Kidney tubule cell (primary cell): ENCODE results near the gene ARHGAP26.

Experiments
- DNase-seq: peaks from one replicate; pipeline ENCODE4 v3.0.0-alpha.2; 2018; ENCODE audit warnings: low spot score

Gene ARHGAP26

DNA sequence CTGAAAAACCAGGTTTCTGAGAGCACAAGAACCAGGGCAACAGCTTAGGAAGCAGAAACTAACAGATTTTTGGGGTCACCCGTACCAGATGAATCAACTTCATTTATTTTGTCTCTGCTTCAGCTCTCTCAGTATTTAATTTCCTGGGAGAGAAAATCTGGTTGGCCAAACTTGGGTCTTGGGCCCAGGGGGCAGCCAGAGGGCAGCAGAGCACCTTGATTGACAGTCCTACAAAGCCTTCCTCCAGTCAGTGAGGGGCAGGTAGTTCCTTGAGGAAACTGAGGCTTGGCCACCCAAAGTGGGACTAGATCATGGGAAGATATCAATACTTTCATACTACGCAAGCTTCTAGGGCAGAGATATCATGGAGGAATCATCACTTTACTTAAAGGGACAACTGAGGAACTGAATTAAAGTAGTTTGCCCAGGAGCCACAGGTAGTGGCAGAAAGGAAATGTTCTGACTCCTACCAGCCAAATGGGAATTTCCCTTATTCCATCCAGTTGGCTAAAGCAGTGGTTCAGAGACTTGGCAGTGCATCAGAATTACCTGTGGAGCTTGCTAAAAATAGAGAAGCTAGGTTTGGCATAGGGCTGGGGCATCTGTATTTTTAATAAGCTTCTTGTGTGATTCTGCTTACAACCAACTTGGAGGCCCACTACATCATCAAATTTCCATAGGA, 21.5 kb upstream of the ARHGAP26 start:
- DNase-seq: peak; percentile 70

DNA sequence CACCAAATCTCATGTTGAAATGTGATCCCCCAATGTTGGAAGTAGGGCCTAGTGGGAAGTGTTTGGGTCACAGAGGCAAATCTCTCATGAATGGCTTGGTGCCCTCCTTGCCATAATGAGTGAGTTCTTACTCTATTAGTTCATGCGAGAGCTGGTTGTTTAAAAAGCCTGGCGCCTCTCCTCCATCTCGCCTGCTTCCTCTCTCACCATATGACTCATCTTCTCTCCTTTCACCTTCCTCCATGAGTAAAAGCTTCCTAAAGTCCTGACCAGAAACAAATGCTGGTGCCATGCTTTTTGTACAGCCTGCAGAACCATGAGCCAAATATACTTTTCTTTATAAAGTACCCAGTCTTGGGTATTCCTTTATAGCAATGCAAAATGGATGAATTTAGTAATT, 20.9 kb upstream of the ARHGAP26 start:
- peak; percentile 76 for DNase-seq

- DNase-seq: peak; percentile 30
Measured at GRCh38 chr5:142753116-142753631, 17.0 kb upstream of the ARHGAP26 start.

GRCh38 chr5:142754031-142754430, 16.1 kb upstream of the ARHGAP26 start:
- no peak for DNase-seq

DNA sequence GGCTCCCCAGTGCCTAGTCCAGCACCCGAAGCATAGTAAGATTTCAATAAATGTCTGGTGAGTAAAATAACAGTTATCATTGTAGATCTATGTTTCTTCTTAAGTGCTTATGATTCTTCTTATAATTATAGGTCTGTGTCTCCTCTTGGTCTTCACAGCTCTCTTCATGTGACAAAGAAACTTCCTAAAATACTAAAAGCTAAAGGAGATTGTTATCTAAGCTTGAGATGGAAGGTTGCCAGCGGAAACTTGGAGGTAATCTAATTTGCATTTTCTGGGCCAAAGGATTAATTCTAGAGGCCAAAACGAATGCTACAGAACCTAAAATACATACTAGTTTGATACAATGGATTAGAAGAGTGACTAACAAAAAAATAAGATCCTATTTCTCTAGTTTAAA, 13.6 kb upstream of the ARHGAP26 start:
- no peak for DNase-seq

- DNase-seq: no peak
Measured at GRCh38 chr5:142757564-142757963, 12.6 kb upstream of the ARHGAP26 start.

- DNase-seq: no peak
Measured at GRCh38 chr5:142758062-142758795, 11.9 kb upstream of the ARHGAP26 start.

DNA sequence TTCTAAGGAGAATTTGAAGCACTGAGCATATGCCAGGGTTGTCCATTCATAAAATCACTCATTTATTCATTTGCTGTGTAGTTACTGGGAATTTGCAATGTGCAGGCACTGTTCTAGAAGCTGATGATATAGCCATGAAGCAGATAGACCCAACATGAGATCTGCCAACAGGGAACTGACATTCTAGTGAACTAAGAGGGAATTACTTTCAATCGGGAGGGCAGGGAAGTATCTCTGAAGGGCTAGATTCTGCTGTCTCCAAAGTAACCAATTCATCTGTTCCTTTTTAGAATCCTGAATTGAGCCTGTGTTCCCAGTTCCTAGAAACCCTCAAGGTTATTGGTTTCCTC, 11.4 kb upstream of the ARHGAP26 start:
- DNase-seq: no peak

DNA sequence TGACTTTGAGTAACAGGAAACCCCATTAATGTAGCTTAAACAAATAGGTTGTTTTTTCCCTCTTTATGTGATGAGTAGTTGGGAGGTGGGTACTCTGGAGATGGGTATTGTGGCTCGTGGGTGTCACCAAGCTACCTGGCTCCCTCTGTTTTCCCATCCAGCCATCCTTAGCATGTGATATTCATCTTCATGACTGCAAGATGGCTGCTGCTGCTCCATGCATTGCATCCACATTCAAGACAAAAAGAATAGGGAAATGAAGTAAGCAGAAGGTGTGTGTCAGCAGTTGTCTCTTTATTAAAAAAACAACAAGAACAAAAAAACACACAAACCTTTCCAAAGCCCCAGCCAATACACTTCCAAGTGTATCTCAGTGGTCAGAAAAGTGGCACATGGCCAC, 6.5 kb upstream of the ARHGAP26 start:
- DNase-seq: no peak

DNA sequence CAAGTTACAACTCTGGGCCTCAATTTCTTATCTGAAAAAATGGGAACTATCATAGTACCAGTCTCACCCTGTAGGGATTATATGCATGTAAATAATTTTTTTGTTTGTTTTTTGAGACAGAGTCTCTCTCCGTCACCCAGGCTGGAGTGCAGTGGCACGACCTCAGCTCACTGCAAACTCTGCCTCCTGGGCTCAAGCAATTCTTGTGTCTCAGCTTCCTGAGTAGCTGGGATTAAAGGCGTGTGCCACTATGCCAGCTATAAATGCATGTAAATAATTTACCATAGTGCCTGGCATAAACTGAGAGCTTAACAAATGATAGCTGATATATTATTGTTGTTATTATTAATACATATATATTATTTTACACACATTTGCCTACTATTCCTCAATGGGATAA, 3.0 kb upstream of the ARHGAP26 start:
- DNase-seq: no peak

- no peak for DNase-seq
Measured at GRCh38 chr5:142767911-142768310, 2.3 kb upstream of the ARHGAP26 start.

DNA sequence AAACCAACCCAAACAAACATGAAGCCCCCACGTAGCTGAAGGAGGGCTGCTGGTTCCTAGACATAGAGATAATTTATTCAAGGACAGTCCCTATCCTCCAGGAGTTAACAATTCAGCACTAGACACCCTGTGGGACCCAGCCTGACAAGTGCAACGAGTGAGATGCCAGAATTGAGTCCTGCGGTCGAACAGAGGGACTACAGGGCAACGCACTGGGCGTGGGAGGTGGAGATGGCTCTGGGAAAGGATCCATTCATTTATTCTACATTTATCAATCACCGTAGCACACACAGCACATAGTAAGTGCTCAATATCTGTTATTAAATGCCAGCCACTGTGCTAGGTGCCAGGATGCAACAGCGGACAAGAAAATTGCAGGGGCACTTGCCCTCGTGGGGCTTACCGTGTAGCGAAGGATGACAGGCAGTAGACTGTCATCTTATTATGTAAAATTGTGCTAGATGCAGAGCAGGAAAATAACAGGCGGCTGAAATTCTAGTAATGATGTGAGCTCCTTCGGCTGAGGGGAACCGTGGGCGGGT, 855 bp upstream of the ARHGAP26 start:
- DNase-seq: peak; percentile 19

DNA sequence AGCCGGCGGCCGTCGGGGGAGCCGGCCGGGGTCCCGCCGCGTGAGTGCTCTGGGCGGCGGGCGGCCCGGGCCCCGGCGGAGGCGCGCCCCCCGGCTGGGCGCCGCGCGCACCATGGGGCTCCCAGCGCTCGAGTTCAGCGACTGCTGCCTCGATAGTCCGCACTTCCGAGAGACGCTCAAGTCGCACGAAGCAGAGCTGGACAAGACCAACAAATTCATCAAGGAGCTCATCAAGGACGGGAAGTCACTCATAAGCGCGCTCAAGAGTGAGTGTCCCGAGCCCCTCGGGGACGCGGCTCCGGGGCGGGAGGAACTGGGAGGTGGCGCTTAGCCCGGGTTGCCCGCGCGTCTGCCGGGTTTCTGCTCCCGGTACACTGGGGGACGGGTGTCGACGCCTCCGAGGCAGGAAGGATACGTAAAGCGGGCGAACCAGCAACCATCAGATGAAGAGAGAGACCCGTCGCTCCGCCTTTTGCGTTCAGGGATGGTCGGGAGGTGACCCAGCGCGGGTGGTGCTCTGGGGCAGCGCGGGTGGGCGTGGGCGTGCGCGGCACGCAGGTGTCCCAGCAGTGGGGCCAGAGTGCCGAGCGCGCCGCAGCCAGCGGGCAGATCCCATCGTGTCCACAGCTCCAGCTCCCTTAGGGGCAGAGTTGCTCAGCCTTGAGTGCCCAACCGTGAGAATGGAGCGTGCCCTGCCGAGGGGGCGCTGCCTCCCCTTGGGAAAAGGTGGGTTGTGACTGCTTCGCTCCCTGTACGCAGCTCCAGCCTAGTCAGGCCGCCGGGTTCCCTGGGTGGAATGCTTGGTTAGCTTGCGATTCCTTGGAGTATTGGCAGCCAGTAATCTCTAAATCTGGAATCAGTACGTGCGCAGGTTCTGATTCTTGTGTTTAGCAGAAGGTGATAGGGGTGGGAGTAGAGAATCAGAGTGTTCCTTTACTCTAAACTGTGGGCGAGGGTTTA, 753 bp downstream of the ARHGAP26 start:
- DNase-seq: peak; percentile 71

DNA sequence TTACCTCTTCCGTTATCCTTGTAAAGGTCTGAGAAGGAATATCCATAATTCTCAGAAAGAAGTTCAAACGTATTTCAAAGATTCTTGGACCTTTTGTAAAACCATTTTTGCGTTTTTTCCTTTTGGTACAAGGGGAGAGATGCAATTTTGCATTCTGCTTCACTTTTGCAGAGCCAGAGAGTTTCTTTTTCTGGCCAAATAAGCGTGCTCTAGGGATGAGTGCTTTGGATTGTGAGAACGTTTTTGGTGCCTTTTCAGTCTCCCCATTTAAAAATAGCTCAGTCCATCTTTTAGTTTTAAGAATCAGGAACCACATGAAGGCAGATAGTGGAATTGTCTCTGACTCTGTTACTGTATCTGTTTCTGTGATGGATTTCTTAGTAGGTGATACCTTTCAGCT, 1.5 kb downstream of the ARHGAP26 start:
- DNase-seq: no peak

- DNase-seq: peak; percentile 36
Measured at GRCh38 chr5:142772446-142773293, 2.5 kb downstream of the ARHGAP26 start.

- no peak for DNase-seq
Measured at GRCh38 chr5:142777099-142777498, 6.9 kb downstream of the ARHGAP26 start.

- DNase-seq: no peak
Measured at GRCh38 chr5:142777850-142778249, 7.7 kb downstream of the ARHGAP26 start.

GRCh38 chr5:142779163-142779840, 9.1 kb downstream of the ARHGAP26 start:
- DNase-seq: peak; percentile 73

- no peak for DNase-seq
Measured at GRCh38 chr5:142780871-142781270, 10.7 kb downstream of the ARHGAP26 start.

- no peak for DNase-seq
Measured at GRCh38 chr5:142782976-142783530, 12.9 kb downstream of the ARHGAP26 start.
